Activated T-helper 1 cell treated with anti-CD3 and anti-CD28 coated beads, Interleukin-2, amount 50 U/mL, for 16 hours (primary cell): ENCODE results near the gene DCAF11.

Source experiments
- DNase-seq, 2 donors: peaks; one replicate each; pipeline ENCODE4 v3.0.0-alpha.2; 2020; ENCODE audit warnings: low read depth in 1 of 2, low spot score in 1 of 2

DCAF11 gene

GRCh38 chr14:24114532-24115421 is at the start of gene DCAF11, which contains the start of gene NRL:
TSS of gene DCAF11 (plus strand) at chr14:24114777. CDS start at chr14:24115595, 818 bp downstream.
TSS of gene NRL (minus strand) at chr14:24114949. CDS start at chr14:24082848, 32,101 bp downstream.
- peak; percentile 93 to 96 for DNase-seq

DNA sequence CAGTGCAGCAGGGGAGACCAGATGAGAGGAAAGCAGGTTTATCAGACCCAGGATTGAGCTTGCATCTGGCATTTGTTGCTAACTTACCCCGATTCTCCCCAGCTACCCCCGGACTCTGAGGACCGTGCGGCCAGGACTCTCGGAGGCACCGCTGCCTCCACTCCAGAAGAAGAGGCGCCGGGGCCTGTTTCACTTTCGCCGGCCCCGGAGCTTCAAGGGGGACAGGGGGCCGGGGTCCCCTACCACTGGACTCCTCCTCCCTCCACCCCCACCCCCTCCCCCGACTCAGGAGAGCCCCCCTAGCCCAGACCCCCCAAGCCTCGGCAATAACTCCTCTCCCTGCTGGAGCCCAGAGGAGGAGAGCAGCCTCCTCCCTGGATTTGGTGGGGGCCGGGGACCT is 49.7 kb upstream of the DCAF11 start:
- no peak for DNase-seq

DNA sequence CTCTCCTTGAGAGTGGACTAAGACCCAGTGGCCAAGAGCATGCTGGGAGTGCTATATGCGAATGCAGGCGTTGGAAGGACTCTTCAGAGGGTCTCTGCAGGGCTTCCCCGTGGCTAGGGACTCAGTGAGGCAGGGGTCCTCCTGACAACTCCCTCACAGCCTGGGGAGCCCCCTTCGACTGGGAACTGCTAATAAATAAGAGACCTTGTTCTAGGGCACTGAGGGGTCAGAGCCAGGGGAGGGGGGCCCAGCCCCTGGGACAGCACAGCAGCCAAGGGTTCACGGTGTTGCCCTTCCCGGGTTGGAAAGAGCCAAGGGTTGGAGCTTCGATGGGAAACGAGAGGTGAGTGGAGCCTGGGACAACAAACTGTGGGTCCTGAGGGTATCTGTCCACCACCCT is 49.2 kb upstream of the DCAF11 start:
- no peak for DNase-seq

- no peak for DNase-seq
Observed at GRCh38 chr14:24066496-24067132, 48.0 kb upstream of the DCAF11 start.

- DNase-seq: no peak
Observed at GRCh38 chr14:24067133-24068082, 47.2 kb upstream of the DCAF11 start.

- no peak for DNase-seq
Observed at GRCh38 chr14:24068711-24069410, 45.7 kb upstream of the DCAF11 start.

DNA sequence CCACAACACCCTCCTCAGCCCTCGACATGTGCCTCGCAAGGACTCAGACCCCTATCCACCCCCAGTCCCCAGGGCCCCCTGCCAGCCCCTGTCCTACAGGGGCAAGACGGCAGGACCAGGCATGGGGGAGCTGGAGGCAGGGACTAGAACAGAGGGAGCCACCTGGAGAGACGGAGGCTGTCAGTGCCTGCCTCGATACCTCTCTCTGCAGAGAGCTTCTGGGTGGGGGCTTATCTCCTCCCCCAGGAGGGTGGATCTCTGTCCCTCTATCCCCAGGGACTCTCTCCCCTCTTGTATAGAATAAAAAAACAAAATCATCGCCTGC is 45.2 kb upstream of the DCAF11 start:
- DNase-seq: no peak

DNA sequence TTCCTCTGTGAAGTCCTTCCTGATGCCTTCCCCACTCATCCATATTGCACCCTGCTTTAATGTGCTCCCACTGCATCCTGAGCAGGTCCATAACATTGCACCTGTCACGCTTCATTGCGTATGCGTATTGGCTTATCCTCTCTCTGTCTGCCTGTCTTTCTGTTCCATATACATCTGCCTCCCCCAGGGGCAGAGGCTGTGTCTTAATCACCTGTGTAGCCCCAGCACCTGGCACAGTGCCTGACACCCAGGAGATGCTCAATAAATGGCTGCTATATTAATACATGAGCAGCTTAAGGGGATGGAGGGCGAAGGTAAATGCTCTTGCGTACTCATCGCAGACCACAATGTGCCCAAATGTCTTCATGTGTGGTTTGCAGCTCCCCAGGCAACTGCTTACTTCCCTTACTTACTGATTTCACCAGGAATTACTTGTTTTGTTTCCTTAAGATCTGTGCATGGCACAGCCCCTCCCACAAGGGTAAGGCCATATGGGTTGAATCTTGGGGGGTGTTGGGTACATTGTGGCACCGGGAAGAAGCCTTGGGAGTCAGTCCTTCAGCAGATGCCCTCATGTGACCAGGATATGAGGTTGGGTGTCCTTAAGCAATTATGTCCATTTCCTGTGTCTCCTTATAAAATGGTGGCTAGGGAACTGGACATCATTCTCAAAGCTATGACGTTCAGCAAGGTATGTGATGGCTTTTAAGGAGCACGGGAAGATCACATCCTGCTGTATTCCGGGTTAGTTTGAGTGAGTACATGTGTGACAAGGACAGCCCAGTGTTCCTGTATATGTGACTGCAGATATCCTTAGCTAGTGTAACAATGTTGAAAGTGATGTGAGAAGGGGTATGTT is 44.1 kb upstream of the DCAF11 start:
- no peak for DNase-seq

DNA sequence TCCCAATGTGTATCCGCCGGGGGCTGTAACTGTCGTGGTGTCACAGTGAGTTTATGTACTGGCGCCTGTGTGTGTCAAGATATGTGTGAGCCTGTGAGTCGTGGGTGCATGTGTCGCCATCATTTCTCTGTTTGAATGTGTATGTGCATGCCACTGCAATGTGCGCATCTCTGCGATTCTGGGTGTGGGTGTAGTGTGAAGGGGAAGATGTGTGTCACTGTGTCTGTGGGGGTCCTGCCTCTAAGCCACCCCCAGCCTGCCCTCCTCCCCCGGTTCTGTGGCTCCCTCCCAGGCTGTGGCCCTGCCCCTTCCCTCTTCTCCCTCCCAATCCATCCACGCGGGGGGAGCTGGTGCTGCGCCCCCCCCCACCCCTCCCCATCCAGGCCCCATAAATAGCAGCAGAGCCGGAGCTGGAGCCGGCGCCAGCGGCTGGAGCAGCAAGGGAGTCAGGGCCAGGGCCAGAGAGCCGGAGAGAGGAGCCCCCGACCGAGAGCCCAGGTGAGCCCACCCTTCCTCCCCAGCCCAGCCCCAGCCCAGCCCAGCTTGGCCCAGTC is 43.4 kb upstream of the DCAF11 start, which contains the start of gene CPNE6:
CPNE6 (plus strand) TSS at position 419 of the 554 bp plus-strand sequence. CDS start 1,375 bp downstream, outside the sequence.
- no peak for DNase-seq

DNA sequence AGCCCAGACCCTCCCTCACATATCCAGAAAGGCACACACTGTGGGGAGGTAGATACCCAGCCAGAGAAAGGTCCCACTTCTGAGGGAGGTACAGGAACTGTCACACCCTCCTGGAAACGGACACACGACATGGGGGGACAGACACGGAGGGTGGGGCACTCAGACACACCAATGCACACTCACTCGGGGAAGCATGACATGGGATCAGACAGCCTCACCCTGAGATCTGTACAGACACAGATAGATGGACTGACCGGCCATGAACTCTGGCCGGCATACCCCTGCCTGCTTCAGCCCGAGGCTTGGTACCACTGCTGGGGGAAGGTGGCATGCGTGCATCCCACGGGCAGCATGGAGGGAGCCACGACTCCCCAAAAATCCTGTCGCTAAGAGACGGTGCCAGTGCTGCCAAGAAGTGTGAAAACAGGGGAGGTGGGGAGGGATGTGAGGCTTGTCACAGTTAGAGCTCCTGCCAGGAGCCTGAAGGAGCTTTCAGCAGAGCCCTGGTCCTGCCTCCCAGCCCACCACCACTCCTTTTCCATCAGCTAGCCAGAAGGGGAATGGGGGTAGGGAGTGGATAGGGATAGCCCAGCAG is 42.6 kb upstream of the DCAF11 start:
- no peak for DNase-seq

DNA sequence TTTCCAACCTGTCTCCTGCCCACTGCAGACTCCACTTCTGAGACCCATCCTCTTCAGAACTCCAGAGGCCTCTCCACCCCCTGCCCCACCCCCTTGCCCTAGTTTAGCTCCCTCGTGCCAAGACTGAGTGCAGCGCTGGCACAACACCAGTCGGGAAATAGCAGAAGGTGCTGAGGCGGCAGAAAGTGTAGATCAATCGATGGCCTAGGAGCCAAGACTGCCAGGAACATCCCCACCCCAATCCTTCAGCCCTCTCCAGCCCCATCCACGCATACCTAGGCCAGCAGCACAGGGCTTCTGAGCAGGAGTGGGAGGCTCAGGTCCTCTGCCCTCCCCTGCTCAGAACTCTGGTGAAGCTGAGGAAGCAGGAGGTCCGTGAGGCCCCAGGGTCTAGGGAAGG is 42.1 kb upstream of the DCAF11 start:
- no peak for DNase-seq

DNA sequence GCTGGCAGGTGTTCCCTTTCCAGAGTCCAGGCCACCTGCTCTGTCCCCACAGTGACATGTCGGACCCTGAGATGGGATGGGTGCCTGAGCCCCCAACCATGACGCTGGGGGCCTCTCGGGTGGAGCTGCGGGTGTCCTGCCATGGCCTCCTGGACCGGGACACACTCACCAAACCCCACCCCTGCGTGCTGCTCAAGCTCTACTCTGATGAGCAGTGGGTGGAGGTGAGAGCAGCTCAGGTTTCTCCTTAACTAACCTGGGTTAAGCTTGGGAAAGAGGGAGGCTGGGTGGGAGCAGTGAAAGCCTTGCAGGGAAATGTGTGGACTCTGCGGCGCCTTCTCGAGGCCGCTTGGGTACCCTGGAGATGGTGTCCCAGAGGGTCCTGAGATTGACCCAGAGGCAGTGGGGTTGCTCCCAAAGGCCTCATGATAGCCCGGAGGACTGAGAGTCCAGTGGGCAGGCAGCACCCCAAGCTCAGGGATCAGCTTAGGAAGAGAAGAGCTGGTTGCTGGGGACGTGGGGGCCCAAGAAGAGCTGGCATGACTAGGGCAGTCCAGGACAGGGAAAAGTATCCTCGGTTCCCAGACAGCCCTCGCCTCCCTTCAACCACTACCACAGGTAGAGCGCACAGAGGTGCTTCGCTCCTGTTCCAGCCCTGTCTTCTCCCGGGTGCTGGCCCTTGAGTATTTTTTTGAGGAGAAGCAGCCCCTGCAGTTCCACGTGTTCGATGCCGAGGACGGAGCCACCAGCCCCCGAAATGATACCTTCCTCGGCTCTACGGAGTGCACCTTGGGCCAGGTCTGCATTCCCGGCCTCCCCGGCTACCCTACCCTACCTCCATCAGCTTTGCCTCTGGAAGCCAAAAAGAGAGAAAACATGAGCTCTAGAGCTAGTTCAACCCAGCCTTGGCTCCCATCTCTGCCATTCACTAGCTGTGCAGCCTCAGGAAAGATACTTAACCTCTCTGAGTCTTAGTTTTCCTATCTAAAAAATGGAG is 41.4 kb upstream of the DCAF11 start:
- no peak for DNase-seq

- no peak for DNase-seq
Observed at GRCh38 chr14:24074625-24075484, 39.7 kb upstream of the DCAF11 start.

GRCh38 chr14:24075485-24076301 is 38.9 kb upstream of the DCAF11 start:
- no peak for DNase-seq

- DNase-seq: no peak
Observed at GRCh38 chr14:24076302-24076601, 38.3 kb upstream of the DCAF11 start.

- DNase-seq: no peak
Observed at GRCh38 chr14:24077086-24077485, 37.5 kb upstream of the DCAF11 start.
